Lower leg skin (tissue), 4 donors: ENCODE results near the gene OR2V2. TPM values are rescaled to one million over a fixed set of nuclear protein-coding genes. Genes with fewer than 3 reads are reported as not detected.
A peak's percentile ranks its signal among the peaks of the same experiment; 100 is the strongest.
"Not testable (repeated sequence)": the region's sequence is repeated elsewhere in the genome, so short reads cannot be mapped to it uniquely, and the experiment has no call there.

Experiments
- DNase-seq, 2 donors: peaks; one replicate each; pipeline ENCODE4 v3.0.0-alpha.2; 2019; ENCODE audit warnings: low spot score in 2 of 2
- H3K4me3 ChIP-seq: fragments of 200-600 bp; sonication (generic); 2 replicates; pipeline ENCODE4 v1.5.1; 2017; ENCODE audit warnings: mild to moderate bottlenecking, low read depth; ENCODE audit not compliant: poor library complexity, severe bottlenecking
- CTCF ChIP-seq, 3 donors: fragments of 450-650 bp; IDR thresholded peaks; one replicate each; pipeline ENCODE4 v1.5.1; 2016; ENCODE audit warnings: antibody characterized with exemption in 3 of 3, mild to moderate bottlenecking in 3 of 3, moderate library complexity in 2 of 3
- POLR2A ChIP-seq, 2 donors: fragments of 450-650 bp; IDR thresholded peaks; one replicate each; pipeline ENCODE4 v1.6.1; 2016 to 2017; ENCODE audit warnings: antibody characterized with exemption in 2 of 2, mild to moderate bottlenecking in 1 of 2, moderate library complexity in 1 of 2
- WGBS, 2 donors: methylation state at CpG; one replicate each; pipeline ENCODE4 v1.1.5; 2018; 5-methylcytosine and 5-hydroxymethylcytosine counted together
- intact Hi-C: fragments of 100-400 bp; cut with DNase I; formaldehyde crosslinking; loops from one replicate; pipeline ENCODE4 v1.15.0; 2023; ENCODE audit warnings: low total_unique reads
- total RNA-seq, 4 donors: library from RNA; depleted of rRNA; stranded (reverse); fragments of >200 nt; gene quantifications; one replicate each; pipeline ENCODE4 v1.1.0, GENCODE V29; 2016

The OR2V2 gene
- total RNA-seq, 4 donors from 2014 or later: not detected

GRCh38 chr5:181173420-181174342, 26.3 kb downstream of the OR2V2 start:
- DNase-seq: no peak
- 5 to 7% methylated on average over 49 to 50 of the region's 50 CpGs for WGBS, 2 donors
- intact Hi-C loops: no loop called here

GRCh38 chr5:181176254-181176952, 29.0 kb downstream of the OR2V2 start:
- intact Hi-C loops: no loop called here
- no peak for DNase-seq
- TF ChIP-seq POLR2A (IDR thresholded peaks at IDR 0.05): no peak
- no peak for TF ChIP-seq CTCF (IDR thresholded peaks at IDR 0.05)
- H3K4me3 ChIP-seq: no peak overlapping the region
- WGBS, 2 donors: 65 to 75% methylated on average over 3 of the region's 3 CpGs

More at GRCh38 chr5:181173420-181174342, 26.3 kb downstream of the OR2V2 start:
- TF ChIP-seq CTCF (IDR thresholded peaks at IDR 0.05) (no peak), POLR2A (IDR thresholded peaks at IDR 0.05) (no peak)
- no peak overlapping the region for H3K4me3 ChIP-seq

- intact Hi-C loops, DNase-seq, H3K4me3 ChIP-seq: not testable (repeated sequence)
- WGBS, 2 donors: 70 to 79% methylated on average over 14 of the region's 14 CpGs
Measured at GRCh38 chr5:181177559-181177958, 30.2 kb downstream of the OR2V2 start.

- peak in 1 of 2 donors; percentile 54 for DNase-seq
- TF ChIP-seq CTCF (IDR thresholded peaks at IDR 0.05) (peak in 1 of 3 donors; percentile 38), POLR2A (IDR thresholded peaks at IDR 0.05) (no peak)
- H3K4me3 ChIP-seq: no peak overlapping the region
- 45 to 50% methylated on average over 25 of the region's 25 CpGs for WGBS, 2 donors
- intact Hi-C loops: no loop called here
Measured at GRCh38 chr5:181181650-181182565, 34.5 kb downstream of the OR2V2 start.

GRCh38 chr5:181182651-181183050, 35.3 kb downstream of the OR2V2 start:
- no peak for TF ChIP-seq POLR2A (IDR thresholded peaks at IDR 0.05)
- TF ChIP-seq CTCF (IDR thresholded peaks at IDR 0.05): no peak
- WGBS, 2 donors: 55 to 60% methylated on average over 12 of the region's 12 CpGs
- no peak for DNase-seq
- H3K4me3 ChIP-seq: no peak overlapping the region
- intact Hi-C loops: no loop called here
